ENCODE measurements around the gene SH2D4B. TPM values are rescaled to one million over a fixed set of nuclear protein-coding genes. Genes with fewer than 3 reads are reported as not detected.

The SH2D4B gene
- total RNA-seq, 1 experiment from 2014 or later, result 0.07 TPM

GRCh38 chr10:80519936-80520650 lies 17.6 kb upstream of the SH2D4B start:
- no peak overlapping the region for H3K4ac ChIP-seq (ENCODE audit: low read depth, low read length)
- WGBS (ENCODE audit: extremely low coverage, insufficient read length, low lambda C conversion rate), result no CpG with 5 or more reads among the region's 14 CpGs
- Mint-ChIP-seq H3K36me3 (ENCODE audit: insufficient read depth in 1 of 3, low read depth in 3 of 3) (peaks cover 17 to 54% (median 32%) of the 10 kb centered on the region in 3 experiments; a peak in 6 of 7 replicates), H3K27ac (peak overlapping the region; percentile 8 to 50 (median 23); a peak in 3 of 7 replicates), H3K4me3 (no peak overlapping the region), H3K9me3 (no peaks in the 10 kb centered on the region), H3K4me1 (peaks cover 9 to 12% of the 10 kb centered on the region in 2 experiments), H3K27me3 (ENCODE audit: low read depth) (no peaks in the 10 kb centered on the region)
- H3T11ph ChIP-seq (ENCODE audit: low read length), result no peak overlapping the region
- no peaks in the 10 kb centered on the region for H3K27me3 ChIP-seq (ENCODE audit: insufficient read depth, low read length)
- H2AFZ ChIP-seq (ENCODE audit: low read length), result no peak overlapping the region
- no peak overlapping the region for H4K8ac ChIP-seq (replicated peaks; ENCODE audit: insufficient read length, low read depth, low read length)
- H3K56ac ChIP-seq (ENCODE audit: insufficient read length, low read depth, low read length), result no peak overlapping the region
- no peak for DNase-seq
- H4K91ac ChIP-seq (ENCODE audit: insufficient read length, low read depth, low read length), result no peak overlapping the region
- H3K9ac ChIP-seq (ENCODE audit: extremely low read depth, insufficient read length, low read length), result no peak overlapping the region
- no peak overlapping the region for H3K27ac ChIP-seq (ENCODE audit: insufficient read length, low read depth, low read length)
- H3K4me2 ChIP-seq (ENCODE audit: insufficient read depth, insufficient read length, low read length), result no peak overlapping the region
- H4K20me1 ChIP-seq (ENCODE audit: control insufficient read depth, insufficient read depth, insufficient read length), result no peaks in the 10 kb centered on the region
- TF ChIP-seq, protein P1, sequence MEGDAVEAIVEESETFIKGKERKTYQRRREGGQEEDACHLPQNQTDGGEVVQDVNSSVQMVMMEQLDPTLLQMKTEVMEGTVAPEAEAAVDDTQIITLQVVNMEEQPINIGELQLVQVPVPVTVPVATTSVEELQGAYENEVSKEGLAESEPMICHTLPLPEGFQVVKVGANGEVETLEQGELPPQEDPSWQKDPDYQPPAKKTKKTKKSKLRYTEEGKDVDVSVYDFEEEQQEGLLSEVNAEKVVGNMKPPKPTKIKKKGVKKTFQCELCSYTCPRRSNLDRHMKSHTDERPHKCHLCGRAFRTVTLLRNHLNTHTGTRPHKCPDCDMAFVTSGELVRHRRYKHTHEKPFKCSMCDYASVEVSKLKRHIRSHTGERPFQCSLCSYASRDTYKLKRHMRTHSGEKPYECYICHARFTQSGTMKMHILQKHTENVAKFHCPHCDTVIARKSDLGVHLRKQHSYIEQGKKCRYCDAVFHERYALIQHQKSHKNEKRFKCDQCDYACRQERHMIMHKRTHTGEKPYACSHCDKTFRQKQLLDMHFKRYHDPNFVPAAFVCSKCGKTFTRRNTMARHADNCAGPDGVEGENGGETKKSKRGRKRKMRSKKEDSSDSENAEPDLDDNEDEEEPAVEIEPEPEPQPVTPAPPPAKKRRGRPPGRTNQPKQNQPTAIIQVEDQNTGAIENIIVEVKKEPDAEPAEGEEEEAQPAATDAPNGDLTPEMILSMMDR (conservative IDR thresholded peaks at IDR 0.05), result no peak
- H3K14ac ChIP-seq (ENCODE audit: insufficient read depth, low read length), result no peak overlapping the region
- peaks cover 2% of the 10 kb centered on the region; the same call in 1 of the 2 replicates for H3K4me1 ChIP-seq (ENCODE audit: insufficient read depth, low read length)
- no peak overlapping the region for H2BK20ac ChIP-seq (ENCODE audit: low read depth, low read length, poor library complexity, severe bottlenecking)
- no peak overlapping the region for H2AK5ac ChIP-seq (ENCODE audit: insufficient read length, low read length)
- H3K79me1 ChIP-seq (ENCODE audit: insufficient read depth, low read depth, low read length, poor library complexity, severe bottlenecking), result no peaks in the 10 kb centered on the region
- H3K79me2 ChIP-seq (ENCODE audit: insufficient read depth, low read length), result no peaks in the 10 kb centered on the region
- H2BK12ac ChIP-seq (ENCODE audit: insufficient read length, low read depth, low read length), result no peak overlapping the region
- no peak overlapping the region for H2BK15ac ChIP-seq (ENCODE audit: low read depth, low read length)
- H4K5ac ChIP-seq (ENCODE audit: insufficient read length, low read depth, low read length), result no peak overlapping the region
- no peak overlapping the region for H3K18ac ChIP-seq (ENCODE audit: insufficient read length, low read depth, low read length)
- no peaks in the 10 kb centered on the region for H3K23me2 ChIP-seq (ENCODE audit: insufficient read length, low read depth, low read length, poor library complexity, severe bottlenecking)
- H3K9me3 ChIP-seq (ENCODE audit: control insufficient read depth, low read depth, low read length), result no peaks in the 10 kb centered on the region
- H2BK120ac ChIP-seq (ENCODE audit: low read depth, low read length, poor library complexity, severe bottlenecking), result no peak overlapping the region
- no peak overlapping the region for H2BK5ac ChIP-seq (ENCODE audit: insufficient read length, low read length)
- no peak overlapping the region for H3K23ac ChIP-seq (ENCODE audit: insufficient read length, low read depth, low read length)
